ENCODE data around the gene CAMKMT. TPM values are rescaled to one million over a fixed set of nuclear protein-coding genes. Genes with fewer than 3 reads are reported as not detected.

The CAMKMT gene
- total and polyA plus RNA-seq, 10 donors = 4.1 to 26.1 (median 11.0) TPM

DNA sequence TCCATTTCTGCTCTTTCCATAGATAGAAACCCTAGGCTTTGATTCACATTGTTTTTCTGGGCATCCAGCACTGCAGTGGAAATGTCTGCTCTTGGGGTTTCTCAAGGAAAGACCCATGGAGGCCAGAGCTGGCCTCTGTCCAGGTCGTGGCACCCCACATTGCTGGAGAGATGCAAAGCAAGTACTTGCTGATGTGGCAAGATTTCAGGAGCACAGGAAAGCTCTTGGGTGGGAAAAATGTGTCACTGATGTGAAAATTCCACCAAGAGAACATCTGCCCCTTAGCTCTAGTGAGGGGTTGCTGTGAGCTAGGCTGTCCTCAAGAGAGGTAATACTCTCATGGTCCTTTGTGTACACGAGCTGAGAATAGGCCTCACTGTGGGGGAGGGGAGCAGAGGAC, 423.7 kb downstream of the CAMKMT start:
- WGBS, 5 donors = 38 to 69% (median 54%) methylated on average over 2 of the region's 2 CpGs
- intact Hi-C loops (cut with DNase I; ENCODE audit: low total_unique reads) = no loop called here
- no peak for TF ChIP-seq POLR2A (IDR thresholded peaks at IDR 0.05)
- TF ChIP-seq, protein P1, sequence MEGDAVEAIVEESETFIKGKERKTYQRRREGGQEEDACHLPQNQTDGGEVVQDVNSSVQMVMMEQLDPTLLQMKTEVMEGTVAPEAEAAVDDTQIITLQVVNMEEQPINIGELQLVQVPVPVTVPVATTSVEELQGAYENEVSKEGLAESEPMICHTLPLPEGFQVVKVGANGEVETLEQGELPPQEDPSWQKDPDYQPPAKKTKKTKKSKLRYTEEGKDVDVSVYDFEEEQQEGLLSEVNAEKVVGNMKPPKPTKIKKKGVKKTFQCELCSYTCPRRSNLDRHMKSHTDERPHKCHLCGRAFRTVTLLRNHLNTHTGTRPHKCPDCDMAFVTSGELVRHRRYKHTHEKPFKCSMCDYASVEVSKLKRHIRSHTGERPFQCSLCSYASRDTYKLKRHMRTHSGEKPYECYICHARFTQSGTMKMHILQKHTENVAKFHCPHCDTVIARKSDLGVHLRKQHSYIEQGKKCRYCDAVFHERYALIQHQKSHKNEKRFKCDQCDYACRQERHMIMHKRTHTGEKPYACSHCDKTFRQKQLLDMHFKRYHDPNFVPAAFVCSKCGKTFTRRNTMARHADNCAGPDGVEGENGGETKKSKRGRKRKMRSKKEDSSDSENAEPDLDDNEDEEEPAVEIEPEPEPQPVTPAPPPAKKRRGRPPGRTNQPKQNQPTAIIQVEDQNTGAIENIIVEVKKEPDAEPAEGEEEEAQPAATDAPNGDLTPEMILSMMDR (IDR thresholded peaks at IDR 0.05 in 8 of 11, conservative IDR thresholded peaks at IDR 0.05 in 3 of 11) = no peak
- TF ChIP-seq POLR2AphosphoS5 (IDR thresholded peaks at IDR 0.05) = no peak
- DNase-seq = no peak
- H3K27ac ChIP-seq = no peak overlapping the region
- no peaks in the 10 kb centered on the region for H3K36me3 ChIP-seq
- H3K27me3 ChIP-seq (replicated peaks in 1 of 7) = peaks cover 0 to 18% (median 0%) of the 10 kb centered on the region in 7 donors
- H3K4me1 ChIP-seq = no peaks in the 10 kb centered on the region
- no peak overlapping the region for H3K4me3 ChIP-seq
- peaks cover 0 to 12% (median 0%) of the 10 kb centered on the region in 8 donors for H3K9me3 ChIP-seq

DNA sequence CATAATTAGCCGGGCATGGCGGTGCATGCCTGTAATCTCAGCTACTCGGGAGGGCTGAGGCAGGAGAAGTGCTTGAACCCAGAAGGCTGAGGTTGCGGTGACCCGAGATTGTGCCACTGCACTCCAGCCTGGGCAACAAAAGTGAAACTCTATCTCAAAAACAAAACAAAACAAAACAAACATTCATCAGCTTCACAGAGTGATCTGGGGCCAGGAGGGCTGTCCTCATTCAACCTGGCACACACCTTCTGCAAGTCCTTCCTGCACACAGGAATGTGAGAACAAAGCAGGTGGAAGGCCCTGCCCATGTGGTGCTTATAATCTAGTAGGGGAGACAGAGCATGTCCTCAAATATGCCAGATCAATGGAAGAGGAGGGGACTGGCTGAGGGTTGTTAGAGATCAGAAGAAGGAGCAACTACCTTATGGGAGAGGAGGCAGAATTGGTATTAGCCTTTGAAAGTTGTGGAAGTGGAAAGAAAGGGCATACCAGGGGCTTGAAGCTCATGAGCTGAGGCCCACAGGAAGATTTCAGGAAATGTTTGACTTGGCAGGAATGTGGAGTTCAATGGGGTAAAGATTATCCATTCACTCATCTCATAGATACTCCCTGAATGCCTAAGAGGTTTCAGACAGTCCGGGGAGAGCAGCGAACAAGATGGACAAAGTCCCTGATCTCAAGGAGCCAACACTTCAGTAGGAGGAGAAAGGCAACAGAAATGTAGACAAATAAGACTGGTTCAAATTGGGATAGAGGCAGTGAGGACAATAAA, 424.5 kb downstream of the CAMKMT start:
- H3K27me3 ChIP-seq (replicated peaks in 1 of 7) = peaks cover 0 to 25% (median 0%) of the 10 kb centered on the region in 7 donors
- no peaks in the 10 kb centered on the region for H3K36me3 ChIP-seq
- H3K9me3 ChIP-seq = peaks cover 0 to 10% (median 3%) of the 10 kb centered on the region in 8 donors
- H3K4me3 ChIP-seq = no peak overlapping the region
- no peak overlapping the region for H3K27ac ChIP-seq
- H3K4me1 ChIP-seq = no peaks in the 10 kb centered on the region
- TF ChIP-seq, protein P1 (IDR thresholded peaks at IDR 0.05 in 8 of 11, conservative IDR thresholded peaks at IDR 0.05 in 3 of 11) = no peak
- TF ChIP-seq POLR2A (IDR thresholded peaks at IDR 0.05) = no peak
- TF ChIP-seq POLR2AphosphoS5 (IDR thresholded peaks at IDR 0.05) = no peak
- intact Hi-C loops (cut with DNase I; ENCODE audit: low total_unique reads) = no loop called here
- WGBS, 5 donors = 89 to 94% (median 93%) methylated on average over 7 of the region's 7 CpGs
- DNase-seq = no peak

DNA sequence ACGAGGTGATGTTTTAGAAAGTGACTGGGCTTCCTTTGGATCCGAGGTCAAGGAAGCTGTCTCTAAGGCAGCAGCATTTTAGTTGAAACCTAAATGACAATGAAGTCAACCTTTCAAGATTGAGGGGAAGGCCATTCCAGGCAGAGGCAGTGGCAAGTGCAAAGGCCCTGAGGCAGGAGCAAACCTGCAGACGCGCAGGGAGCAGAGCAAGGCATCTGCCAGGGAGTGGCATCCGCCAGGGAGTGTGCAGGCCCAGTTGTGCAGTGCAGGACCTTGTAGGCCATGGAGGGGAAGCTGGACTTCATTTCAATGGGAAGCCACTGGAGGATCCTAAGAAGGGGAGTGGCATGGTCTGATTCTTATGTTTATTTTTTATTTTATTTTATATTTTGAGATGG, 425.1 kb downstream of the CAMKMT start:
- DNase-seq = no peak
- Histone ChIP-seq H3K4me1 (no peaks in the 10 kb centered on the region), H3K4me3 (no peak overlapping the region), H3K27me3 (replicated peaks in 1 of 7) (peaks cover 0 to 30% (median 0%) of the 10 kb centered on the region in 7 donors), H3K9me3 (peaks cover 0 to 13% (median 3%) of the 10 kb centered on the region in 8 donors), H3K36me3 (no peaks in the 10 kb centered on the region), H3K27ac (no peak overlapping the region)
- 85 to 90% (median 89%) methylated on average over 5 of the region's 5 CpGs for WGBS, 5 donors
- intact Hi-C loops (cut with DNase I; ENCODE audit: low total_unique reads) = no loop called here
- TF ChIP-seq, protein P1 (IDR thresholded peaks at IDR 0.05 in 8 of 11, conservative IDR thresholded peaks at IDR 0.05 in 3 of 11) = no peak
- TF ChIP-seq POLR2A (IDR thresholded peaks at IDR 0.05) (no peak), POLR2AphosphoS5 (IDR thresholded peaks at IDR 0.05) (no peak)

DNA sequence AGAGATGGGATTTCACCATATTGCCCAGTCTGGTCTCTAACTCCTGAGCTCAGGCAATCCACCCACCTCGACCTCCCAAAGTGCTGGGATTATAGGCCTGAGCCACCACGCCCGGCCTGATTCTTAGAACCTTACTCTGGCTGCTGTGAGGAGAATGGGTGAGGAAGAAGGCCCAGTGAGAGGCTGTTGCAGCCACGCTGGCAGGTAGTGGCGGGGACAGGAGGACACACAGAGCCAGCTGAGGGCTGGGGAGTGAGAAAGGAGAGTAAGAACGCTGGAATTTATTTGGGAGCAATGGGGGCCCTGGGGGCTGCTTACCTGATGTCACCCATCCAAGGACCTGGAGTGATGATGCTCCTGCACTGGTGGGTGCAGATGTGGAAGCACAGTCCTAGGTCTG, 425.9 kb downstream of the CAMKMT start:
- TF ChIP-seq POLR2A (IDR thresholded peaks at IDR 0.05) (no peak), POLR2AphosphoS5 (IDR thresholded peaks at IDR 0.05) (no peak)
- TF ChIP-seq, protein P1 (IDR thresholded peaks at IDR 0.05 in 8 of 11, conservative IDR thresholded peaks at IDR 0.05 in 3 of 11) = no peak
- intact Hi-C loops (cut with DNase I; ENCODE audit: low total_unique reads) = no loop called here
- Histone ChIP-seq H3K9me3 (peaks cover 0 to 13% (median under 1%) of the 10 kb centered on the region in 8 donors), H3K4me1 (no peaks in the 10 kb centered on the region), H3K36me3 (no peaks in the 10 kb centered on the region), H3K27me3 (replicated peaks in 1 of 7) (peaks cover 0 to 35% (median 0%) of the 10 kb centered on the region in 7 donors), H3K4me3 (no peak overlapping the region), H3K27ac (no peak overlapping the region)
- DNase-seq = no peak
- WGBS, 5 donors = 86 to 94% (median 91%) methylated on average over 6 of the region's 6 CpGs

Data from spleen (tissue), 11 donors.